H7 (cell line): ENCODE measurements around the gene CRACR2B. TPM values are rescaled to one million over a fixed set of nuclear protein-coding genes. Genes with fewer than 3 reads are reported as not detected.

Experiments used
- DNase-seq: peaks from one replicate; pipeline ENCODE4 v3.0.0; 2012
- H3K27me3 ChIP-seq: 2 replicates; pipeline ENCODE4 v1.6.0; 2011; ENCODE audit warnings: mild to moderate bottlenecking, low read length; ENCODE audit not compliant: control insufficient read depth, insufficient read depth
- H3K36me3 ChIP-seq: replicated peaks from 2 replicates; pipeline ENCODE4 v1.5.1; 2011; ENCODE audit warnings: low read length; ENCODE audit not compliant: control insufficient read depth, insufficient read depth
- H3K4me3 ChIP-seq: 2 replicates; pipeline ENCODE4 v1.5.1; 2011; ENCODE audit warnings: low read depth, mild to moderate bottlenecking, control low read depth, low read length, moderate library complexity; ENCODE audit not compliant: insufficient read depth
- total RNA-seq: library from RNA; depleted of rRNA; stranded (reverse); fragments of >200 nt; shearing (Covaris generic); gene quantifications from 2 replicates; pipeline ENCODE4 v1.2.3, GENCODE V29; 2014

CRACR2B gene
- total RNA-seq, 1 experiment from 2014 or later: 20.2 TPM

GRCh38 chr11:863023-863909, 35.5 kb downstream of the CRACR2B start:
- no peaks in the 10 kb centered on the region for H3K27me3 ChIP-seq
- no peak overlapping the region for H3K4me3 ChIP-seq
- DNase-seq: peak; percentile 85
- H3K36me3 ChIP-seq: no peaks in the 10 kb centered on the region

GRCh38 chr11:863910-864827, 36.5 kb downstream of the CRACR2B start:
- H3K4me3 ChIP-seq: no peak overlapping the region
- H3K27me3 ChIP-seq: no peaks in the 10 kb centered on the region
- H3K36me3 ChIP-seq: no peaks in the 10 kb centered on the region; the same call in 1 of the 2 replicates
- peak; percentile 73 for DNase-seq

- Histone ChIP-seq H3K36me3 (no peaks in the 10 kb centered on the region; the same call in 1 of the 2 replicates), H3K4me3 (no peak overlapping the region)
- DNase-seq: no peak
These were observed 37.2 kb downstream of the CRACR2B start for GRCh38 chr11:864898-865297.

GRCh38 chr11:865462-866430, 38.0 kb downstream of the CRACR2B start:
- Histone ChIP-seq H3K27me3 (no peaks in the 10 kb centered on the region), H3K4me3 (no peak overlapping the region), H3K36me3 (no peaks in the 10 kb centered on the region; the same call in 1 of the 2 replicates)
- DNase-seq: peak; percentile 68

More at GRCh38 chr11:864898-865297, 37.2 kb downstream of the CRACR2B start:
- no peaks in the 10 kb centered on the region for H3K27me3 ChIP-seq

GRCh38 chr11:866481-866880, 38.8 kb downstream of the CRACR2B start:
- peak; percentile 74 for DNase-seq
- Histone ChIP-seq H3K27me3 (no peaks in the 10 kb centered on the region), H3K4me3 (no peak overlapping the region), H3K36me3 (no peaks in the 10 kb centered on the region; the same call in 1 of the 2 replicates)

GRCh38 chr11:867856-868358, 40.2 kb downstream of the CRACR2B start:
- DNase-seq: no peak
- Histone ChIP-seq H3K4me3 (no peak overlapping the region), H3K27me3 (no peaks in the 10 kb centered on the region), H3K36me3 (no peaks in the 10 kb centered on the region; the same call in 1 of the 2 replicates)

- no peak for DNase-seq
- no peaks in the 10 kb centered on the region; the same call in 1 of the 2 replicates for H3K36me3 ChIP-seq
- no peaks in the 10 kb centered on the region for H3K27me3 ChIP-seq
- no peak overlapping the region for H3K4me3 ChIP-seq
These were observed 40.7 kb downstream of the CRACR2B start for GRCh38 chr11:868394-868793.

- Histone ChIP-seq H3K4me3 (no peak overlapping the region), H3K27me3 (no peaks in the 10 kb centered on the region), H3K36me3 (no peaks in the 10 kb centered on the region; the same call in none of the 2 replicates)
- DNase-seq: no peak
These were observed 41.1 kb downstream of the CRACR2B start for GRCh38 chr11:868802-869201.

GRCh38 chr11:869399-870126, 41.8 kb downstream of the CRACR2B start:
- no peaks in the 10 kb centered on the region for H3K27me3 ChIP-seq
- H3K4me3 ChIP-seq: no peak overlapping the region
- DNase-seq: peak; percentile 69
- no peaks in the 10 kb centered on the region; the same call in none of the 2 replicates for H3K36me3 ChIP-seq

GRCh38 chr11:870127-870413, 42.4 kb downstream of the CRACR2B start:
- Histone ChIP-seq H3K36me3 (no peaks in the 10 kb centered on the region; the same call in none of the 2 replicates), H3K27me3 (no peaks in the 10 kb centered on the region), H3K4me3 (no peak overlapping the region)
- peak; percentile 88 for DNase-seq

- Histone ChIP-seq H3K27me3 (no peaks in the 10 kb centered on the region), H3K4me3 (no peak overlapping the region), H3K36me3 (no peaks in the 10 kb centered on the region; the same call in none of the 2 replicates)
- DNase-seq: no peak
These were observed 42.7 kb downstream of the CRACR2B start for GRCh38 chr11:870418-870817.

- H3K4me3 ChIP-seq: no peak overlapping the region
- DNase-seq: no peak
- no peaks in the 10 kb centered on the region for H3K27me3 ChIP-seq
- peaks cover 2% of the 10 kb centered on the region for H3K36me3 ChIP-seq
These were observed 43.8 kb downstream of the CRACR2B start for GRCh38 chr11:871472-871871.

GRCh38 chr11:872799-873198, 45.1 kb downstream of the CRACR2B start:
- DNase-seq: peak; percentile 69
- H3K27me3 ChIP-seq: no peaks in the 10 kb centered on the region
- peaks cover 2% of the 10 kb centered on the region for H3K36me3 ChIP-seq
- no peak overlapping the region for H3K4me3 ChIP-seq
